GM19438 (cell line): Measurements from ENCODE around the gene MOV10L1.
"Not testable (repeated sequence)": the region's sequence is repeated elsewhere in the genome, so short reads cannot be mapped to it uniquely, and the experiment has no call there.

ENCODE experiments used
- ATAC-seq: cut with Tn5 transposase; IDR thresholded peaks from one replicate; pipeline ENCODE4 v1.9.1; 2021; ENCODE audit warnings: low read depth; ENCODE audit not compliant: unreplicated experiment

MOV10L1 gene

DNA sequence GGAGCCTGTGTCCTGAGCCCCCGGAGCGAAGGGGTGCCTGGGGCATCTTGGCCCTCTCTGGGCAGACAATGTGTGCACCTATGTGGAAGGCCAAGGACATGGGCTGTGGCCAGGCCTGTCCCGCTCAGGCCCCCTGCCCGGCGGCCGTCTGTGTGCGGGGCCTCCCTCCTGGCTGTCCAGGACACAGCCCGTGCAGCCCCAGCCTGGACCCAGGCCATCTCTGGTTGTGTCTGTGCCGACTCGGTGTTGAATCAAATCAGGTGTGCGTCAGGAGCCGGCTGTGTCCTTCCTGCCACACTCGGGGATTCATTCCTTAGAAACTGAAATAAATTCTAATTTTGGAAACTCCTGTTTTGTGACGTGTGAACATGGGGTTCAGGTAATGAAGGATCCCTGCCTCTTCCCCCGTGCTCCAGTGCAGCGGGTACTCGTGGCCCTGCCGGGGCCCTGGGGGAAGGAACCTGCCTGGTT, 109.5 kb downstream of the MOV10L1 start:
- ATAC-seq: no peak

DNA sequence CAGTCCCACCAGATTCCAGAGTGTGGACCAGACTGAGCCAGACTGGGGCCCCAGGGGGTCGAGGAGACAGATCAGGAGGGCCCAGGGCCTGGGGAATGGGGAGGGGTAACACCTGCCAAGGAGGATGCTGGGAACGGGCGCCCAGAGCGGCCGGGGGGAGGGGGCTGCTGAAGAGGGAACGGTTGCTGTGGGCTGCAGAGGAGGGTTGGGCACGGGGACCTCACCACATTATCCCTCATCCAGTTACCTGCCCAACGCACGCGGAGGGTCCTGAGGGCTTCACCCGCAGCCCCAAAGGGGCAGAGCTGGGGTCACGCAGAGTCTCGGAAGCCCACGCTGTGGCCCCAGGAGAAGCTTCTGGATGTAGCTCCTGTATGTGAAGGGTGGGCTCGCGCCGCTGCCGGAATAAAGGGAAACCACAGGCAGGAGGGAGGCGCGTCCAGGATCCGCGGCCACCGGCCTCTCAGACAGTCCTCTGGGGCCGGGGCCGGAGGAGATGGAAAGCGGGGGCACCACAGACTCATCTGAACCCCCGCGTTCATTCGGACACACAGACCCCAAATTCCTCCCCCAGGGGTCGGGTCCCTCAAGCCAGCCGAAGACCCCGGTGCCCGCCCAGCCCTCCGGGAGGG, 110.1 kb downstream of the MOV10L1 start:
- ATAC-seq: no peak

DNA sequence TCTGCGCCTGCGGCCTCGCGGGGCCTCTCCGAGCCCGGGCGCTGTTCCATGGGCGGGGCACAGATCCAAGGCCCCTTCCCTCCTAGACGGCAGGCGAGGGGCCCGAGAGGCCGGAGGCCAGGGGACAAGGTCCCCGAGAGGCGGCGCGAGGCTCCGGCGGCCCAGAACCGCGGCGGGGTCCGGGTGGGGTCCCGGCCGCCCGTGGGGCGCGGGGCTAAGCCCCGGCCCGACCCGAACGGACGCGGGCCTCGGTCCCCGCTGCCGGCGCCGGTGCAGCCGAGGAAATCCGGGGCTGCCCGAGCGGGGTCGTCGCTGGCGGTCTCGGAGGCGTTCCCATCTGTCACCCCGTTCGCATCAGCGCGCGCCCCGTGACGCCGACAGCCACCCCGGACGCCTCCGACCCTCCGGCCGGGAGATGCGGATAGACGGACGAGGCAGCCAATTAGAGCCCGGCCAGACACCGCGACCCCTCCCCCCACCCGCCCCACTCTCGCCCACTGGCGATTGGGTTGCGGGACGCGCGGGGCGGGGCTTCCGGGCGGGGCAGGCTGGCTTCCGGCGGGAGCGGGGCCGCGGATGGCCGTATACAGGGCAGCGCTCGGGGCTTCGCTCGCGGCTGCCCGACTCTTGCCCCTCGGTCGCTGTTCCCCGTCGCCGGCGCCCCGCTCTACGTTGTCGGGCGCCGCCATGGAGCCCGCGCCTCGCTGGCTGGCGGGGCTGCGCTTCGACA, 110.8 kb downstream of the MOV10L1 start, which contains the start of gene SELENOO:
SELENOO (plus strand) TSS at position 551 of the 730 bp plus-strand sequence; CDS start at position 577, 26 bp downstream.
- peak; percentile 64 for ATAC-seq

DNA sequence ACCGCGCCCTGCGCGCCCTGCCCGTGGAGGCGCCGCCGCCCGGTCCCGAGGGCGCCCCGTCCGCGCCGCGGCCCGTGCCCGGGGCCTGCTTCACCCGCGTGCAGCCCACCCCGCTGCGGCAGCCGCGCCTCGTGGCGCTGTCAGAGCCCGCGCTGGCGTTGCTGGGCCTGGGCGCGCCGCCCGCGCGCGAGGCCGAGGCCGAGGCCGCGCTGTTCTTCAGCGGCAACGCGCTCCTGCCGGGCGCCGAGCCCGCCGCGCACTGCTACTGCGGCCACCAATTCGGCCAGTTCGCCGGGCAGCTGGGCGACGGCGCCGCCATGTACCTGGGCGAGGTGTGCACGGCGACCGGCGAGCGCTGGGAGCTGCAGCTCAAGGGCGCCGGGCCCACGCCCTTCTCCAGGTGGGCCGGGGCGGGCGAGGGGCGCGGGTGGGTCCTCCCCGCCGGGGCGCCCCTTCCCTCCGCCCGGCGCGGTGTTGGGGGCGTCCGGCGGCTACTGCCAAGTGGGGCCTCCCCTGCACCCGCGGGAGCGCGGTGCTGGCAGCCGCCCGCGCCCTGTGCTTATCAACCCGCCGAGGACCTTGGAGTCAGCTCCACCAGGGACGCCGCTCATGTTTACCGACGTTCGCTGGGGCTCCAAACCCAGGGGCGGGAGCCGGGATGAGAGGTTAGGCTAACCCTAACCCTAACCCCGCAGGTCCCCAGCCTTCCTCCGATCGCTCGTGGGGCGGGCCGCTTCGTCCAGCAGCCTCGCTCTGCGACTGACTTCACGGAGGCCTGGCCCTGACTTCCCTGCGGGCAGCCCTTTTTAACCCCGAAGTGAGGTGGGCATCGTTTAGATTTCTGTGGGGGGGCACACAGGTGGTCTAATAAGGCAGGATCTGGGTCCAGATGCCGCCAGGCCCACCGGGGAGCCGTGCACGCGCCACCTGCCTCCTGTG, 111.7 kb downstream of the MOV10L1 start:
- ATAC-seq: peak; percentile 12

DNA sequence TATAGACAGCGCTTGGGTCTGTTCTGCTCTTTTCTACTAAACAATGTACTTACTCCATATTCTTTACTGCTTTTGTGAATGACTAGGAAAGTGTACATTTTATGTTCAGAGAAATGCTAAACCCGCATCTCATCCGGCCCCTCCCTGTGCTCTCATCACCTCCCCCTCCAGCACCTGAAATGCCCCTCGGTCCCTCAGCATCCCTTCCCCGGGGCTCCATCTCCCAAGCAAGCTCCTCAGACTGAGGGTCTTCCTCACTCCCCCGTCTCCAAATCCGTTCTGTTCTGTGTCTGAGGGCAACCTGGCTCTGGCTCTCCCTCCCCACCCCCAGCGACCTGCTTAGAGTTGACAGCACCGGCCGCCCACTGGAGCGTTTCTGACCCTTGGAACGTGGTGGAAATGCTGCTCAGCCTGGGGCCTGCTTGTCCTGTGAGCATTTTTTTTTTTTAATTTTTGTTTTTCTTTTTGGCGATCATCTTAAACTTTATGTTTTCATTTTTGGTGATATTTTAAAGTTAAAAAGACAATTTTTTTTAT, 112.4 kb downstream of the MOV10L1 start:
- no peak for ATAC-seq

DNA sequence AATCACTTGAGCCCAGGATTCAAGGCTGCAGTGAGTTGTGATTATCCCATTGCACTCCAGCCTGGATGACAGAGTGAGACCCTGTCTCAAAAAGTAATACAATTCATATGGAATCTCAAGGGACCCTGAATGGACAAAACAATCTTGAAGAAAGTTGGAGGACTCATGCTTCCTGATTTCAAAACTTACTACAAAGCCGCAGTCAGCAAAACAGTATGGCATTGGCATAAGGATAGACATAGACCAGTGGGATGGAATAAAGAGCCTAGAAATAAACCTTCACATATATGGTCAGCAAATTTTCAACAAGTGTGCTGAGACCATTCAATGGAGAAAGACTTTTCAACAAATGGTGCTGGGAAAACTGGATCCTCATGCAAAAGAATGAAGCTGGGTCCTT, 113.5 kb downstream of the MOV10L1 start:
- no peak for ATAC-seq

DNA sequence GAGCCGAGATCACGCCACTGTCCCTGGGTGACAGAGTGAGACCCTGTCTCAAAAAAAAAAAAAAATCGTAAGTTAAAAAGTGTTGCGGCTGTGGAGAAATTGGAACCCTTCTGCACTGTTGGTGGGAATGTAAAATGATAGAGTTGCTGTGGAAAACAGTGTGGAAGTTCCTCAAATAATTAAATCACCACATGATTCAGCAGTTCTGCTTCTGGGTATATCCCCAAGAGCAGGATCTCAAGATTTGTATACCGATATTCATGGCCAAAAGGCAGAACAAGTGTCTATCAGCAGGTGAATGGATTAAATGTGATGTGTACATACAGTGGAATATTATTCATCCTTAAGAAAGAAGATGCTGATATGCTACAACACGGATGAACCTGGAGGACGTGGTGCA, 114.8 kb downstream of the MOV10L1 start:
- ATAC-seq: no peak

DNA sequence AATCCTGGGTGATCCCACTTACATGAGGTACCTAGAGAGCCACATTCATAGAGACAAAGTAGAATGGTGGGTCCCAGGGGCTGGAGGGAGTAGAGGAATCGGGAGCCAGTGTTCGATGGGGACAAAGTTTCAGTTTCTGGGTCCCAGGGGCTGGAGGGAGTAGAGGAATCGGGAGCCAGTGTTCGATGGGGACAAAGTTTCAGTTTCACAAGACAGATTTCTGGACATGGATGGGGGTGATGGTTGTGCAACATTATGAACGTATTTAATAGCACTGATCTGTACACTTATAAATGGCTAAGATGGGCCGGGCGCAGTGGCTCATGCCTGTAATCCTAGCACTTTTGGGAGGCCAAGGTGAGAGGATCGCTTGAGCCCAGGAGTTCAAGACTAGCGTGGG, 115.2 kb downstream of the MOV10L1 start:
- ATAC-seq: not testable (repeated sequence)

DNA sequence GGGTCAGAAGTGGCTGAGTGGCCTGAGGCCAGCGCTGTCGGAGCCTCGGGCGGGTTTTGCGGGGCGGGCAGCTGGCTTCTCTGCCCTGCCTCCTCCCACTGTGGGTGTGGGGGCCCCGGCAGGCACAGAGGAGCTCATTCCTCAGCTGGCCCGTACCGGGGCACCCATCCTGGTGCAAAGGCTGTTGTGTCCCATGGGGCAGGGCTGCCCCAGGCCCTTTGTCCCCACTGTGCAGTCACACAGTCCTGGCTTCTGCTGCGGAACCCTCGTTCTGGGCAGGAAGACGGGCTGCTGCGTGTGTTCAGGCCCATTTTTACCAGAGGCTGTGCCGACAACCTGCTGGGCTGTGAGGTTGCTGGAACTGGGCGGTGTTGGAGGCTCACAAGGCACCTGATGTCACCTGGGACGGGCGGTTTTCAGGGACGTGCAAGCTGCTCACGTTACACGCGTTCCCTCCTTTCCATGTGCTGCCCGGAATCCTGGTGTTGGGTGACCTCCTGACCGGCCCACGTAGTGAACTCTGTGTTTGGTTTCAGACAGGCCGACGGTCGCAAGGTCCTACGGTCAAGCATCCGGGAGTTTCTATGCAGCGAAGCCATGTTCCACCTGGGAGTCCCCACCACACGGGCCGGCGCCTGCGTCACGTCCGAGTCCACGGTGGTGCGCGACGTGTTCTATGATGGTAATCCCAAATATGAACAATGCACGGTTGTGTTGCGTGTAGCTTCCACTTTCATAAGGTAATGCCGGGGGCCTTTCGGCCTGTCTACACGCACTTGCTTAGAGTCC, 116.2 kb downstream of the MOV10L1 start:
- ATAC-seq: no peak

DNA sequence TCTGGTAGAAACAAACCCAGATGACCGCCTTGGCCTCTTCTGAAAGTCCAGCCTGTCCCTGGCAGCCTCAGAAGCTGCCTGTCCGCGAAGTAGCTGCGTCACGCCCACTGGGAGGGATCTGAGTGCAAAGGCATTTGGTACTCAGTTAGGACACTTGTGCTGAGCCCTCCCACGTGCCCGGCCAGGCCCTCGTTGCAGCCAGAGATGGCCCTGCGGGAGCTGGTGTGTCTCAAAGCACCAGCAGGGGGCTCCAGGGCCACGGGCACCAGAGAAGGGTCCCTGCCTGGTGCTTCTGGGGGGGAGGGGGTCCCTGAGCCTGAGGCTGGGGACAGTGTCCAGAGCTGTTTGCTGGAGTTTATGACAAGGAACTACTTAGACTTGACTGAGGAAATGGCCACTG, 116.8 kb downstream of the MOV10L1 start:
- ATAC-seq: no peak

DNA sequence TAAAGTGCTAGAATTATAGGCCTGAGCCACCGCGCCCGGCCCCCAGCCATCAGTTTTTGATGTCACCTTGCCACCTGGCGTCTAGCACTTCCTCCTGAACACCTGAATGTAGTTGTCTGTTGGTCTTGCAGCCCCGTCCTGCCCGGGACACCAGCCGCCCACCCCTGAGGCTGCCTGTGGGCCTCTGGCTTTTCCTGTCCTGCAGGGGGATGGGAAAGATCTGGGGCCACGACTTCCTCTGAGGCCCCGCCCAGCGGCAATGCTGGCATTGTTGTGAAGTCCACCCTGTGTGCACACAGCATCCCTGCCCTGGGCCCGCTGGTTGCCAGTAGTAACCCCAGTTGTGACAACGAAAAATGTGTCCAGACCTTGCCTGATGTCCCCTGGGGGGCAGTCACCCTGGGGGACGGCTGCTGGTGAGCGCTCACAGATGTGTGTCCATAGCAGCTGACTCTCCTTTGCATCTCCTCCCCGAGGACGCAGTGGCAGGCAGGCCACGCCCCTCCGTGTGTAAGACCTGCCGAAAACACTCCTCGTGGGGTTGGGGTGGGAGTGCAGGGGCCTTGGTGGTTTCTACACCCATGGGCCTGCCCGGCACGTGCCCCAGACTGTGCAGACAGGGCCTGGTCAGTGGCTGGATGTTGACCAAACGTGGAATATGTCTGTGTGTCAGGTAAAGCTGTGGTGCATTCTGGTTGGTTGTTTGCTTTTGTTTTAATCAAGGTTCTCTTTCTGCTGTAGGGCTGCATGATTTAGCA, 117.8 kb downstream of the MOV10L1 start:
- no peak for ATAC-seq

DNA sequence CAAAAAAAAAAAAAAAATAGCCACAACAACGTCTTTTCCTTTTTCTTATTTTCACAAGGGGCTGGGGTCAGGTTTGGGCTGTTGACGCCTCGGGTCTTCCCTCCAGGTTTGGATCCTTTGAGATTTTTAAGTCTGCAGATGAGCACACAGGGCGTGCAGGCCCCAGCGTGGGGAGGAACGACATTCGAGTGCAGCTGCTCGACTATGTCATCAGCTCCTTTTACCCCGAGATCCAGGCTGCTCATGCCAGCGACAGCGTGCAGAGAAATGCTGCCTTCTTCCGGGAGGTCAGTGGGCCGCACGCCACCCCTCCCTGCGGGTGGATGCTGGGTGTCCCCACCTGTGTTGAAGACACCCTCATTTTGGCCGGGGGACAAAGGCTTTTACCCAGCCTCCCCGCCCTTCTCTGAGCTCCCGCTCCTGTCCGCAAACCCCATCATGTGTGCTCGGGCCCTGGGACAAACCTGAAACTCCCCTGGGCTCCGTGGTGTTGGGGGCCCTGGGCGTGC, 118.7 kb downstream of the MOV10L1 start:
- no peak for ATAC-seq

DNA sequence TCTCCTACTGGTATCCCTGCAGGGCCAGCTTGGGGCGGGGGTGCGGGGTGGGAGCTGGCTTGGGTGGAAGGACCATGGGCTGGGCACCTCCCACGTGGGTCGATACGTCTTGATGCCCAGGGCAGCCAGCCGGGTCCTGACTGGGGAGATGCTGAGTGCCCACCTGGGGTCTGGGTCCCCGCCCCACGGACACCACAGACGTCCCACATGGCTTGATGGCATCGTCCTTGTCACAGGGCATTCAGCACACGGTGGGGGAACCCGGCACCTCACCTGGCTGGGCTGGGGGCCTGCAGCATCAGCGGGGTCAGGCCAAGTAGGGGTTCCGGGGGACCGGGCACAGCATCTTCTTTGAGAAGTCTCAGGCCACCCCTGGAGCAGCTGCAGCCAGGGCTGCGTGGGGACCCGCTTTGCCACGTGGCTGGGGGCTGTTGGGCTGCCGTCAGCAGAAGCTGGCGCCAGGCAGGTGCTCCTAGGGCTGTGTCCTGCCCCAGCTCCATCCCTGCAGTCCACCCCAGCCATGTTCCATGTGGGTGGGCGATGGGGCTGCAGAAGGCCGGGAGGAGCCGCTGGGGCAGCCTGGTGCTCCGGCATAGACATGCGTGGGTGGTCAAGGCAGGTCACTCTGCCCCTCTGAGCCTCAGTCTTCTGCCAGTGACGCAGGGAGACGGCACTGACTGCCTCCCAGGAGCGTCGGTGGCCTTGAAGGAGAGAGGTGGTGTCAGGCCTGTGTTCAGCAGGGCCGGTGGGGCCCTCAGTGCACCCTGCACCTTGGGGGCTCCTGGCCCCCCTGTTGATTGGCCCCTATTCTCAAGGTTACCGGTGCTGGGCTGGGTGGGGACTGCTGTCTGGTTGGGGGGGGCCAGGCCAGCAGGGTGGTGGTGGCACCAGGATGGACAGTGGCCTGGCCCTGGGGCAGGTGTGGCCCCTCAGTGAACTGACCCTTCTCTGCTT, 119.4 kb downstream of the MOV10L1 start:
- no peak for ATAC-seq

DNA sequence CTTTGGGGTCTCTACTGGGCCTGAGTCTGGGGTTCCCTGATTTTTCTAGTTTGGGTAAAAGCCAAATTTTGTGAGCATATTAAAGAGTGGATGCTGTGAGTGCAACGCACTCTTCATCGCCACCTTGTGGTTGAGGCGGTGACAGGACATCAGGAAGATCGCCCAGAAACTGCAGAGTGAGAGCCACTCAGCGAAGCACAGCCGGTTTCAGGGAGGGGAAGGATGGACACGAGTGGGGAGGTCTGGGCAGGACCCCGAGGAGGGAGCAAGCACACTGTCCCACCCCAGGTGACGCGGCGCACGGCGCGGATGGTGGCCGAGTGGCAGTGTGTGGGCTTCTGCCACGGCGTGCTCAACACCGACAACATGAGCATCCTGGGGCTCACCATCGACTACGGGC, 120.1 kb downstream of the MOV10L1 start:
- no peak for ATAC-seq

DNA sequence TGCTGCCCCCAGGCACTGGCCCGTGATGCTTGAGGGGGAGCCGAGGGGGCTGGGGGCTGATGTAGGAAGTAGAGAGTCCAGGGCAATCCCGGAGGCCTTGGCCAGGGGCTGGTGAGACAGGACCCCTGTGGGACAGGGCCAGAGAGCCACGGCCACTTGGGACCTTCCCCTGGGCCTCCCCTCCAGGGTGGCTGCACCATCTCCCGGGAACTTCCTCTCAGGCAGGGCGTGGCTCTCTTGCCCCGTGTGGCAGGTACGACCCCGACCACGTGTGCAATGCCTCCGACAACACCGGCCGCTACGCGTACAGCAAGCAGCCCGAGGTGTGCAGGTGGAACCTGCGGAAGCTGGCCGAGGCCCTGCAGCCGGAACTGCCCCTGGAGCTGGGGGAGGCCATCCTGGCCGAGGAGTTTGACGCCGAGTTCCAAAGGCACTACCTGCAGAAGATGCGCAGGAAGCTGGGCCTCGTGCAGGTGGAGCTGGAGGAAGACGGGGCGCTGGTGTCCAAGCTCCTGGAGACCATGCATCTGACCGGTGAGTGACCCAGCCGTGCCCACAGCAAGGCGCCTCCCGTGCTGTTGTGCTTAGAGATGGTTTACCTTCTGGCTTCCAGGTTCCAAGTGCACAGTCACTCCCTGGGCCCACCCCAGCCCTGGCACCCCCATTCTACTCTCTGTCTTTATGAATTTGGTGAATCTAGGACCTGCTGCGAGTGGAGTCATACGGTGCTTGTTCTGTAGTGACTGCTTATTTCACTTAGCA, 120.8 kb downstream of the MOV10L1 start:
- ATAC-seq: no peak

DNA sequence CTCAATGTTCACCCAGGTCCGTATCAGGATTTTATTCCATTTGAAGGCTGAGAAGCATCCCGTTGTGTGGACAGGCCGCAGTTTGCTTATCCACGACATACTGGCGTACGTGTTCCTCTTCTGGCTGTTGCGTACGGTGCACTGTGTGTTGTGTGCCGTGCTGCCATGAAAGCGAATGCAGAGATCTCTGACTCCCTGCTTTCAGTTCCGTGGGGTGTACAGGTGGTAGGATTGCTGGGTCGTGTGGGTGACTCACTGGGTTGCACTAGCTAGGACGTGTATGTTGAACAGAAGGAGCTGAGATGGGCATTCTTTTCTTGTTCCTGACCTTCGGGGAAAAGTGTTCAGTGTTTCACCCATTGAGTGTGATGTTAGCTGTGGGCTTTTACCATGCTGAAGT, 121.3 kb downstream of the MOV10L1 start:
- ATAC-seq: no peak
